H1 (cell line): ENCODE measurements around the gene TMEM232. TPM values are rescaled to one million over a fixed set of nuclear protein-coding genes. Genes with fewer than 3 reads are reported as not detected.

Experiments used
- CTCF ChIA-PET: fragments of 300-600 bp; sonication (Branson Sonifier 250); formaldehyde crosslinking; loops from one replicate; lab custom pipeline; 2021; ENCODE audit not compliant: partially characterized antibody; lab: Charles Lee
- POLR2A ChIA-PET: fragments of 300-600 bp; sonication (Branson Sonifier 250); formaldehyde crosslinking; loops from one replicate; lab custom pipeline; 2021; ENCODE audit warnings: inconsistent platforms; ENCODE audit not compliant: partially characterized antibody; lab: Charles Lee
- DNase-seq, 2 experiments: peaks; one replicate each; pipeline versions ENCODE4 v3.0.0 to v3.0.0-alpha.2; 2010 to 2022; ENCODE audit warnings: low spot score in 2 of 2, low read depth in 1 of 2, mixed read lengths in 1 of 2
- FAIRE-seq: peaks from 2 replicates; lab custom pipeline; 2011; peaks lifted over from hg19 to GRCh38; lab: Jason Lieb, UNC
- H2AFZ ChIP-seq: 2 replicates; pipeline ENCODE4 v1.8.1; 2012; ENCODE audit warnings: low read length, inconsistent platforms
- H2AK5ac ChIP-seq: 2 replicates; pipeline ENCODE4 v1.6.1; 2013; ENCODE audit warnings: low read depth, low read length
- H2BK120ac ChIP-seq: replicated peaks from 2 replicates; pipeline ENCODE3; 2013; ENCODE audit warnings: low read depth, low read length, inconsistent platforms
- H2BK12ac ChIP-seq: 2 replicates; pipeline ENCODE4 v1.6.1; 2013; ENCODE audit warnings: low read depth, low read length
- H2BK15ac ChIP-seq: 2 replicates; pipeline ENCODE4 v1.6.1; 2013; ENCODE audit warnings: low read length
- H2BK20ac ChIP-seq: 2 replicates; pipeline ENCODE4 v1.6.1; 2013; ENCODE audit warnings: low read length
- H2BK5ac ChIP-seq: 2 replicates; pipeline ENCODE4 v1.6.1; 2013; ENCODE audit warnings: low read depth, low read length
- H3K14ac ChIP-seq: 2 replicates; pipeline ENCODE4 v1.6.1; 2013; ENCODE audit warnings: inconsistent platforms; ENCODE audit not compliant: insufficient read length
- H3K18ac ChIP-seq: 2 replicates; pipeline ENCODE4 v1.6.1; 2013; ENCODE audit warnings: low read length; ENCODE audit errors: extremely low read depth
- H3K23ac ChIP-seq: 2 replicates; pipeline ENCODE4 v1.6.1; 2013; ENCODE audit warnings: inconsistent platforms; ENCODE audit not compliant: insufficient read length
- H3K23me2 ChIP-seq: 2 replicates; pipeline ENCODE4 v1.6.1; 2013; ENCODE audit warnings: low read depth, low read length
- H3K27ac ChIP-seq: 2 replicates; pipeline ENCODE4 v1.6.1; 2011; ENCODE audit warnings: low read depth, low read length, inconsistent platforms
- H3K27me3 ChIP-seq, 4 experiments: replicated peaks in 1 of 4; 1 replicate in 1 of 4; 2 replicates in 3 of 4; pipeline versions ENCODE4 v1.6.1 to v1.8.1; 2011 to 2013; ENCODE audit warnings: low read length in 3 of 4, mild to moderate bottlenecking in 3 of 4, inconsistent platforms in 2 of 4, mixed read lengths in 2 of 4, moderate library complexity in 1 of 4; ENCODE audit not compliant: control insufficient read depth in 3 of 4, insufficient read depth in 3 of 4; ENCODE audit errors: extremely low read depth in 1 of 4
- H3K36me3 ChIP-seq, 4 experiments: 2 replicates each; pipeline versions ENCODE4 v1.6.1 to v1.8.1; 2011 to 2013; ENCODE audit warnings: mild to moderate bottlenecking in 4 of 4, low read length in 3 of 4, moderate library complexity in 2 of 4, control low read depth in 1 of 4, inconsistent platforms in 1 of 4; ENCODE audit not compliant: insufficient read depth in 4 of 4, control insufficient read depth in 2 of 4
- H3K4ac ChIP-seq: replicated peaks from 2 replicates; pipeline ENCODE3; 2013; ENCODE audit warnings: low read length, low read depth, mixed read lengths, inconsistent platforms; ENCODE audit not compliant: insufficient read length
- H3K4me1 ChIP-seq, 4 experiments: replicated peaks in 1 of 4; 1 replicate in 1 of 4; 2 replicates in 3 of 4; pipeline versions ENCODE4 v1.6.1 to v1.8.1; 2011 to 2013; ENCODE audit warnings: low read length in 3 of 4, inconsistent platforms in 2 of 4, mixed read lengths in 1 of 4; ENCODE audit not compliant: insufficient read depth in 4 of 4, control insufficient read depth in 3 of 4
- H3K4me2 ChIP-seq, 2 experiments: 2 replicates each; pipeline versions ENCODE4 v1.6.1 to v1.8.1; 2011 to 2013; ENCODE audit warnings: low read depth in 2 of 2, low read length in 2 of 2, control low read depth in 1 of 2, inconsistent platforms in 1 of 2, mild to moderate bottlenecking in 1 of 2; ENCODE audit not compliant: insufficient read depth in 1 of 2
- H3K4me3 ChIP-seq, 4 experiments: fragments of 200-600, 300-600 bp in 1 of 4; sonication (generic), shearing (Covaris generic), sonication (Bioruptor Twin) in 1 of 4; 2 replicates each; pipeline versions ENCODE4 v1.5.1 to v1.8.1; 2011 to 2016; ENCODE audit warnings: low read length in 4 of 4, low read depth in 3 of 4, control low read depth in 2 of 4, inconsistent platforms in 2 of 4, mild to moderate bottlenecking in 2 of 4, mixed read lengths in 1 of 4, moderate library complexity in 1 of 4; ENCODE audit not compliant: insufficient read depth in 2 of 4; ENCODE audit errors: extremely low read depth in 1 of 4
- H3K56ac ChIP-seq: replicated peaks from 2 replicates; pipeline ENCODE3; 2013; ENCODE audit warnings: low read depth, mild to moderate bottlenecking, mixed read lengths, low read length, inconsistent platforms; ENCODE audit not compliant: insufficient read length
- H3K79me1 ChIP-seq: 2 replicates; pipeline ENCODE4 v1.6.1; 2013; ENCODE audit warnings: low read depth, low read length, control low read depth
- H3K79me2 ChIP-seq, 2 experiments: 2 replicates each; pipeline versions ENCODE4 v1.6.1 to v1.8.1; 2012 to 2013; ENCODE audit warnings: low read length in 2 of 2, mild to moderate bottlenecking in 2 of 2, inconsistent platforms in 1 of 2; ENCODE audit not compliant: insufficient read depth in 2 of 2, control insufficient read depth in 1 of 2
- H3K9ac ChIP-seq, 4 experiments: replicated peaks in 1 of 4; 1 replicate in 1 of 4; 2 replicates in 3 of 4; pipeline versions ENCODE4 v1.6.1 to v1.8.1; 2011 to 2013; ENCODE audit warnings: low read depth in 3 of 4, low read length in 3 of 4, control low read depth in 2 of 4, mild to moderate bottlenecking in 2 of 4, moderate library complexity in 2 of 4, inconsistent platforms in 1 of 4; ENCODE audit errors: extremely low read depth in 1 of 4
- H3K9me3 ChIP-seq, 2 experiments: 2 replicates each; pipeline versions ENCODE4 v1.6.1 to v1.8.1; 2012 to 2013; ENCODE audit warnings: mild to moderate bottlenecking in 2 of 2, moderate library complexity in 2 of 2, control low read depth in 1 of 2, inconsistent platforms in 1 of 2, low read depth in 1 of 2, low read length in 1 of 2, mixed read lengths in 1 of 2; ENCODE audit not compliant: insufficient read depth in 2 of 2
- H4K20me1 ChIP-seq, 2 experiments: replicated peaks in 1 of 2; 2 replicates each; pipeline versions ENCODE3 to v1.8.1; 2011 to 2013; ENCODE audit warnings: inconsistent platforms in 2 of 2, low read length in 2 of 2, mild to moderate bottlenecking in 1 of 2; ENCODE audit not compliant: insufficient read depth in 2 of 2, control insufficient read depth in 1 of 2
- H4K5ac ChIP-seq: 2 replicates; pipeline ENCODE4 v1.6.1; 2013; ENCODE audit warnings: low read length, low read depth, mixed read lengths, inconsistent platforms; ENCODE audit not compliant: insufficient read length
- H4K8ac ChIP-seq: 2 replicates; pipeline ENCODE4 v1.8.0; 2013; ENCODE audit warnings: mild to moderate bottlenecking, moderate library complexity, low read length, inconsistent platforms; ENCODE audit not compliant: insufficient read depth; ENCODE audit errors: extremely low read depth
- H4K91ac ChIP-seq: replicated peaks from 2 replicates; pipeline ENCODE3; 2013; ENCODE audit warnings: low read length, mixed read lengths, inconsistent platforms; ENCODE audit not compliant: insufficient read length
- CTCF ChIP-seq, 3 experiments: IDR thresholded peaks; 1 replicate in 2 of 3; 2 replicates in 1 of 3; pipeline versions ENCODE4 v1.5.1 to v1.6.1; 2011; ENCODE audit warnings: low read length in 3 of 3, mild to moderate bottlenecking in 3 of 3, inconsistent platforms in 2 of 3, low read depth in 1 of 3, moderate library complexity in 1 of 3; ENCODE audit not compliant: insufficient read depth in 1 of 3; ENCODE audit errors: control extremely low read depth in 1 of 3
- KDM5A ChIP-seq: fragments of 200-600 bp; IDR thresholded peaks from 2 replicates; pipeline ENCODE4 v1.7.1; 2012; ENCODE audit warnings: mild to moderate bottlenecking, low read length, inconsistent platforms, mixed read lengths
- POLR2A ChIP-seq, 2 experiments: IDR thresholded peaks; 1 replicate in 1 of 2; 2 replicates in 1 of 2; pipeline ENCODE4 v1.6.1; 2011; ENCODE audit warnings: low read depth in 2 of 2, low read length in 2 of 2, mild to moderate bottlenecking in 2 of 2; ENCODE audit errors: control extremely low read depth in 1 of 2
- SIN3A ChIP-seq, 2 experiments: IDR thresholded peaks in 1 of 2; conservative IDR thresholded peaks in 1 of 2; 2 replicates each; pipeline ENCODE4 v1.6.1; 2011 to 2012; ENCODE audit warnings: low read length in 2 of 2, improper control_type of control experiment in 1 of 2, low read depth in 1 of 2, mild to moderate bottlenecking in 1 of 2
- SIX5 ChIP-seq: IDR thresholded peaks from 2 replicates; pipeline ENCODE4 v1.6.1; 2011; ENCODE audit warnings: mild to moderate bottlenecking, low read depth, low read length
- SP1 ChIP-seq: IDR thresholded peaks from 2 replicates; pipeline ENCODE4 v1.6.1; 2011; ENCODE audit warnings: low read depth, low read length
- SP2 ChIP-seq: IDR thresholded peaks from 2 replicates; pipeline ENCODE4 v1.6.1; 2012; ENCODE audit warnings: mild to moderate bottlenecking, low read length, inconsistent platforms
- TCF12 ChIP-seq: IDR thresholded peaks from 2 replicates; pipeline ENCODE4 v1.6.1; 2011; ENCODE audit warnings: low read depth, mild to moderate bottlenecking, low read length
- WGBS, 2 experiments: shearing (Covaris generic) in 1 of 2; methylation state at CpG; one replicate each; pipeline versions ENCODE4 v1.1.6 to v1.1.7; 2013 to 2015; ENCODE audit warnings: low lambda C conversion rate in 2 of 2, mixed read lengths in 2 of 2, inconsistent platforms in 1 of 2, low coverage in 1 of 2, missing lambda C conversion rate in 1 of 2; ENCODE audit not compliant: insufficient replicate concordance in 2 of 2, insufficient coverage in 1 of 2, insufficient read length in 1 of 2; ENCODE audit errors: extremely low coverage in 1 of 2, missing lambda C conversion rate in 1 of 2; 5-methylcytosine and 5-hydroxymethylcytosine counted together
- polyA plus RNA-seq, 7 experiments: library from polyadenylated mRNA; depleted of rRNA in 3 of 7; stranded (reverse) in 5 of 7; unstranded in 2 of 7; fragments of >200 nt in 5 of 7; fragments of 200-250 nt in 2 of 7; gene quantifications; 1 replicate in 5 of 7; 2 replicates in 1 of 7; 4 replicates in 1 of 7; pipeline versions ENCODE4 v1.2.1 to v1.2.3, GENCODE V29; 2011 to 2013; ENCODE audit warnings: missing spikeins in 2 of 7, mixed read lengths in 2 of 7
- total RNA-seq: library from RNA; stranded (reverse); fragmentation: NEBNext Ultra II Directional; extraction: Animal tissue kit (Norgen Biotek cat#: 25700); gene quantifications from 2 replicates; pipeline ENCODE4 v1.2.1, GENCODE V29; 2021
- TF ChIP-seq, protein P1 (sequence below): IDR thresholded peaks from 2 replicates; pipeline ENCODE4 v1.6.1; 2012; ENCODE audit warnings: low read length, inconsistent platforms

TMEM232 gene
- total and polyA plus RNA-seq, 2 of the 8 experiments (the other 6 are each of a cell fraction or from before 2014, with no cell fraction given), result 0.38 to 1.3 TPM

- no peak overlapping the region for H3K27ac ChIP-seq
- H3K23ac ChIP-seq, result no peak overlapping the region
- no peak overlapping the region for H3K18ac ChIP-seq
- no peak overlapping the region for H2BK5ac ChIP-seq
- H2BK20ac ChIP-seq, result no peak overlapping the region
- no peak overlapping the region for H2BK15ac ChIP-seq
- H2AK5ac ChIP-seq, result no peak overlapping the region
- FAIRE-seq (no peak), DNase-seq (no peak)
- H3K9ac ChIP-seq, result no peak overlapping the region
- WGBS, 2 experiments, result 90% methylated on average over 4 of the region's 4 CpGs; no CpG with 5 or more reads in 1 of the 2 experiments
- H3K56ac ChIP-seq, result no peak overlapping the region
- H3K14ac ChIP-seq, result no peak overlapping the region
- H2BK120ac ChIP-seq, result no peak overlapping the region
- no peak overlapping the region for H4K5ac ChIP-seq
- no peaks in the 10 kb centered on the region for H3K9me3 ChIP-seq
- no peak overlapping the region for H4K8ac ChIP-seq
- ChIA-PET POLR2A (no interaction called here), CTCF (interaction anchor here (0.7 to 1.2 kb wide), 3 partner anchors 40 to 181 kb away, joined by 3 read pairs; no protein-coding TSS in a partner anchor)
- no peaks in the 10 kb centered on the region for H3K79me1 ChIP-seq
- no peaks in the 10 kb centered on the region for H3K36me3 ChIP-seq
- no peaks in the 10 kb centered on the region for H3K23me2 ChIP-seq
- H2AFZ ChIP-seq, result no peak overlapping the region
- no peaks in the 10 kb centered on the region for H3K79me2 ChIP-seq
- no peak for TF ChIP-seq KDM5A
- TF ChIP-seq SIN3A (conservative IDR thresholded peaks at IDR 0.05 in 1 of 2, IDR thresholded peaks at IDR 0.05 in 1 of 2; ENCODE audit: low read depth in 1 of 2, low read length in 2 of 2), result no peak
- TF ChIP-seq, protein P1, sequence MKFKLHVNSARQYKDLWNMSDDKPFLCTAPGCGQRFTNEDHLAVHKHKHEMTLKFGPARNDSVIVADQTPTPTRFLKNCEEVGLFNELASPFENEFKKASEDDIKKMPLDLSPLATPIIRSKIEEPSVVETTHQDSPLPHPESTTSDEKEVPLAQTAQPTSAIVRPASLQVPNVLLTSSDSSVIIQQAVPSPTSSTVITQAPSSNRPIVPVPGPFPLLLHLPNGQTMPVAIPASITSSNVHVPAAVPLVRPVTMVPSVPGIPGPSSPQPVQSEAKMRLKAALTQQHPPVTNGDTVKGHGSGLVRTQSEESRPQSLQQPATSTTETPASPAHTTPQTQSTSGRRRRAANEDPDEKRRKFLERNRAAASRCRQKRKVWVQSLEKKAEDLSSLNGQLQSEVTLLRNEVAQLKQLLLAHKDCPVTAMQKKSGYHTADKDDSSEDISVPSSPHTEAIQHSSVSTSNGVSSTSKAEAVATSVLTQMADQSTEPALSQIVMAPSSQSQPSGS, result no peak
- TF ChIP-seq SIX5, result no peak
- TF ChIP-seq SP1, result no peak
- TF ChIP-seq SP2, result no peak
- no peak for TF ChIP-seq POLR2A (IDR thresholded peaks at IDR 0.05; ENCODE audit: control extremely low read depth in 1 of 2, low read depth in 2 of 2, low read length in 2 of 2)
- TF ChIP-seq TCF12, result no peak
- no peak for TF ChIP-seq CTCF (IDR thresholded peaks at IDR 0.05; ENCODE audit: control extremely low read depth in 1 of 3, insufficient read depth in 1 of 3, low read depth in 1 of 3, low read length in 3 of 3)
- no peak overlapping the region for H2BK12ac ChIP-seq
- no peak overlapping the region for H3K4ac ChIP-seq
- no peaks in the 10 kb centered on the region for H3K4me1 ChIP-seq
- no peak overlapping the region for H3K4me3 ChIP-seq
- no peak overlapping the region for H3K4me2 ChIP-seq
- H4K20me1 ChIP-seq, result no peaks in the 10 kb centered on the region
- no peak overlapping the region for H4K91ac ChIP-seq
- H3K27me3 ChIP-seq, result no peaks in the 10 kb centered on the region
Observed at GRCh38 chr5:110630350-110630749, 96.1 kb downstream of the TMEM232 start.
